GM19035 (cell line): ENCODE measurements around the gene TCTN2.

Source experiments
- ATAC-seq: cut with Tn5 transposase; IDR thresholded peaks from one replicate; pipeline ENCODE4 v1.9.1; 2021; ENCODE audit not compliant: unreplicated experiment

The TCTN2 gene

DNA sequence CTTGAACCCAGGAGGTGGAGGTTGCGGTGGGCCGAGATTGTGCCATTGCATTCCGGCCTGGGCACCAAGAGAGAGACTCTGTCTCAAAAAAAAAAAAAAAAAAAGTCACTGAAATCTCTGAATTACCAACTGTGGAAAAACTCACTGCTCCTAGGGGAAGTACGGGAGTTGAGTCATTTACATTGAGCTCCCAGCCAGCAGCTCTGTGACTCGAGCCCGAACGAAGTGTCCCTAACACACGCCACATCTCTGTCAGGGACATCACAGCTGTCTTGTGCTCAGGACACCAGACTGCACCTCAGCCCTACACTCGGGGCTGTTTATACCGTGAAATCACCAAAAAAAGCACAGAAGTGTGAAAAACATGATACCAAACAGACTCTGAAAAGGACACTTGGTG, 62.3 kb downstream of the TCTN2 start:
- ATAC-seq = no peak

DNA sequence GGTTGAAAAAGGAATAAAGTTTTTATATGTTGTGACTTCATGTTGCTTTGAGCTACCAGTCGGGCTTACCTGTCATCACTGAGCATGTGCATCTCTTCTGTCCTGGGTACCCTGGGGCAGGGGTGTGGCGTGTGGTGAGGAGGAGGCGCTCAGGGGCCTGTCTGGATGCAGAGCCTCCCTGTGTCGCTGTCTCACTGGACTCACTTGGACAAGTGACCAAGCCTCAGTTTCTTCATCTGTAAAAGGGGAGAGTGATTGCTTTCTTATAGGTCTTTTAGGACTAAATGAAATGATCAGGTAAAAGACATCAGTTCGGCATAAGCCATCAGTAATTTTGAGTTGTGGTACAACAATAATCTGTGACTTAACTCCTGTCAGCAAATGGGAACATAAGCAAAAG, 63.4 kb downstream of the TCTN2 start:
- no peak for ATAC-seq

DNA sequence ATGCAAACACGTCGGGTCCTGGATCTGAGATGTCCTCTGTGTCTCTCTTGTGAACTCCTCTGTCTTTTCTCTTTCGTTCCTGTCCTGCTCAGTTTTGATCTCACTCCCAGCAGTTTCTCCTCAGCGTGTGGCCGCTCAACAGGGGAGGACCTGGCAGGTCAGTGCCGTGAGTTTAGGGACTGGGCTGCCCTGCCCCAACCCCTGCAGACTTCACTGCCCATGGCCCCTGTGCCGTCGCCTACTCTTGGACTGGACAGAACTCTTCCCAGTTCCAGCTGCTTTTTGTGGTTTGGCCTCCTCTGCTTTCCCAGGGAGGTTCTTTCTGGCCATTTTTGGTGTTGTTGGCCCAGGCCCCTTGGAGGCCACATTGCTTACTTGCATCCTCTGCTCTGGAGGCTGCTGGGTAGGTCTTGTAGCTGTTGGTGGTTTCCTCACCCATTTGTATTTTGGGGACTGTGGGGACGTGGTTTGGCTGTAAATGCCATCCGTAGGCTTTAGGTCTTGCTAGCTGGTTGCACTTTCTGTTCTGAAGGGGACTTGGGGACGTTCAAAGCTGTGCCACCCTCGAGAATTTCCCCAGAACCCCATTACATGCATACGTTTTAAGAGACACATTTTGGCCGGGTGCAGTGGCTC, 71.1 kb downstream of the TCTN2 start:
- ATAC-seq = no peak

DNA sequence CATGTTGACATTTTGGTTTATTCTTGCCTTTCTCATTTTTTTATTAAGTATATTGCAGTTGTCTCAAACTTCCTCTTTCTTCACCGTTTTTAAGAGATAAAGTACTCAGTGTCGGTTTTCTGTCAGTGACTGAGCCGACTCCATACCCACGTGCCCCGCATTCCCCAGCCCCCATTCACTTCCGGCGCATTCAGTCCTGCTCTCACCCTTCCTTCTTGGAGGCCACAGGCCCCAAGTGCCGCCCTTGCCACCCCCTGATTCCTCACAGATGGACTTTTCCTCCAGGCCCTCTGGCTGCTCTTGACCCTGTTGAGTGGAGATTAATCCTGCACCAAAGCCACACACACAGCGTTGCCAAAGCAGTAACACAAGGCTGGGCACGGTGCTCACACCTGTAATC, 72.1 kb downstream of the TCTN2 start:
- ATAC-seq = no peak

DNA sequence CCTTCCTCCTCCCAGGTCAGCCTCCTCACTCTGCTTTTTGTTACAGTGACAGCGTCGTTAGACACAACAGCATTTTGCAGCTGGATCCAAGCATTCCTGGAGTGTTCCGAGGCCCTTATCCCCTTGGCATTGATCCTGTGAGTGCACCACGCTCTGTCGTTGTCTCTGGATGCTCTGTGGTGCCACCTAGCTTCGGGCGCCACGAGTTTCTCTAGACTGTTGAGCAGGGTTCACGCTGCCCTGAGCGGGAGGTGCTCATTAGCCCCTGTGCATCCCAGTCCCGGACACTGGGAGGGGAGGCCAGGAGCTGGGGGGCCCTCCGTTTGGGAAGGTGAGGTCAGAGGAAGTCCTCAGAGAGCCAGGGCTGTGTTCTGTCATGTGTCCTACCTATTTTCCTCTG, 73.9 kb downstream of the TCTN2 start:
- no peak for ATAC-seq

DNA sequence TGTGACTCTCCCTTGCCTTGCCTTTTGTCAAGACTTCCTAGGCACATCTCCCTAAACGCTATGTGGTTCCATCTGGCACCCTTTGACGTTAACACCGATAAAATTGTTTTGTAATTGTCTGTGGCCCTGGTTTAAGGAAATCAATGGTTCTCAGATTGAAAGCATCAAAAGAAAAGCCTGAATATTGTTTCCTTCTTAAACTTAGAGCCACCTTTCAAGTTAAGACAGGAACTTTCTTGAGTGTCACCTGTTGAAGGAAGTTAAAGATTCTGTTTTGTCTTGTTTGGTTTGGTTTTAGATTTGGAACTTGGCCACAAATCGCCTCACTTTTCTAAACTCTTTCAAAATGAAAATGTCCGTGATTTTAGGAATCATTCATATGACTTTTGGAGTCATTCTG, 76.4 kb downstream of the TCTN2 start:
- ATAC-seq = no peak

DNA sequence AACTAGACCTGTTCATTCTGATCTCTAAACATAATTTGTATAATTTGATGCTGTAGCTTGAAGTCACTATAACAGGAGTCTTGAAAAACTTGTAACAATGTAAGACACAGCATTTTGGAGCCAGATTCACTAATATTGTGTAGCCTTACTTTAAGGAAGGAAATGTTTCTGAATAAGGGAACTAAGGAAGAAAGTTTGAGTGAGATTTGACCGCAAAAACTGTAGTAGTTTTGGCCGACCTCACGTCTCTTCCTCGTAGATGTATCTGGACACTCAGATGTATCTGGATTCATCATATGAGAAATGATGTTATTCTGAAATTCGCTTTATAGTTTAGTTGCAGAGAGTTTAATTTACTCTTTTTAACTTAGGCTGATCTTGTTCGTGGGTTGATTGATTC, 77.2 kb downstream of the TCTN2 start:
- ATAC-seq = no peak

DNA sequence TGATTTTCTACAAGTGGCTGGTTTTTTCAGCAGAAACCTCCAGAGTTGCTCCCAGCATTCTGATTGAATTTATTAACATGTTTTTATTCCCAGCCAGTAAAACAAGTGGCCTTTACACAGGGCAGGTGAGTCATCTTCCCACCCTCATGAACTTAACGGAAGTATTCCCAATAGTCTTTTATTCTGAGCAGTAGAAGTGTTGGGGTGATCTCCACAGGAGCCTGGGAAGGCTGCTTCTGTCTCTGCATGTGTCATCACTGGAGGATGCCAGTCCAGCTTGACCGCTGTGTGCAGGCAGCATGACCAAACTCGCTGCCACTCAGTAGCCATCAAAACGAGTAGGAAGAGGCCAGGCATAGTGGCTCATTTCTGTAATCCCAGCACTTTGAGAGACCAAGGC, 77.7 kb downstream of the TCTN2 start:
- ATAC-seq = no peak

DNA sequence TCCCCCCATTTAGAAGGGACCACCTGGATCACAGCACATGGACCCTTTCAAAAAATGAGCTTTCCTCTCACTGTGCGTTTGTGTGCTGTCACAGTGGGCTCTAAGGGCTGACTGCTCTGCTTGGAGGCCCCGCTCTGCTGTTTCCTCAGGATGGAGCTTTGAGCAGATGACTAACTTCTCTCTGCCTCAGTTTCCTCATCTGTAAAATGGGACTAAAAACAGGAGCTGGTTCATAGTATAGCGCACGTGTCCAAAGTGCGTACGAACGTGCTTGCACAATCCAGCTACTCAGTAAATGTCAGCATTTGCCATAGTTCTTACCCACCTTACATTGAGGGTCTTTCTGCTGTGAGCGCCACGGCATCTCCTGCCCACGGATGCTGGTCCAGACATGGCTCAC, 78.4 kb downstream of the TCTN2 start:
- ATAC-seq = no peak

DNA sequence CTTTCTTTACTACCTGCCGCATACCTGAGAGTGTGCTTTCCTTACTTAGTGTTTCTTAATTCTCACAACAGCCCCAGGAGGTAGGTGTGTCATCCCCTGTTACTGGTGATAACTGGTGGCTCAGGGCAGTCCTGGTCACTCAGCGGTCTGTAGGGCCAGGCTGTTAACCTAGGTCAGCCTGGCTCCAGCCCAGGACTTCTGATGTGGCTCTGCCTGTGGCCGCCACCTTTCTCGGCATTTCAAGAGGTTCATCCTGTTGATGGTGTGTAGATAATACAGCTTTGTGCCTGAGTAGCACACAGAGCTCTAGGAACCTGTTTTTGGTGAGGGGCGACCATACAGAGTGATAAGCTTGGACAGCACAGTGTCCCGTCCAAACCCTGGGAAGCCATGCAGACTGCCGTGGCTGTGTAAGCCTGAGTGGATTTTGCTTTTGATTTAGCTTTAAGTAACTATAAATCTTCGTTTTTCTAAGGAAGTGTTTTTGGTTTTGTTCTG, 79.3 kb downstream of the TCTN2 start:
- no peak for ATAC-seq

DNA sequence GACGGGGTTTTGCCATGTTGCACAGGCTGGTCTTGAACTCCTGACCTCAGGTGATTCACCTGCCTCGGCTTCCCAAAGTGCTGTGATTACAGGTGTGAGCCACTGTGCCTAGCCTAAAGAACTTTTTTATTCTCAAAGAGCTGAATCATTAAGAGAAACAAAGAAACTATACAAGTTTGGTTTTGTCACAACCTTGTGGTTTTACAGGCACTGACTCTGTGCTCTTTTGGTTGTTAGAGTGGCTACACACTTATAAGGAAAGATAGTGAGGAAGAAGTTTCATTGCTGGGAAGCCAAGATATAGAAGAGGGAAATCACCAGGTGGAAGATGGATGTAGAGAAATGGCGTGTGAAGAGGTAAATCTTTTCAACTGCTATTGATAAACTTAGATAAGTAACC, 81.1 kb downstream of the TCTN2 start:
- ATAC-seq = no peak

DNA sequence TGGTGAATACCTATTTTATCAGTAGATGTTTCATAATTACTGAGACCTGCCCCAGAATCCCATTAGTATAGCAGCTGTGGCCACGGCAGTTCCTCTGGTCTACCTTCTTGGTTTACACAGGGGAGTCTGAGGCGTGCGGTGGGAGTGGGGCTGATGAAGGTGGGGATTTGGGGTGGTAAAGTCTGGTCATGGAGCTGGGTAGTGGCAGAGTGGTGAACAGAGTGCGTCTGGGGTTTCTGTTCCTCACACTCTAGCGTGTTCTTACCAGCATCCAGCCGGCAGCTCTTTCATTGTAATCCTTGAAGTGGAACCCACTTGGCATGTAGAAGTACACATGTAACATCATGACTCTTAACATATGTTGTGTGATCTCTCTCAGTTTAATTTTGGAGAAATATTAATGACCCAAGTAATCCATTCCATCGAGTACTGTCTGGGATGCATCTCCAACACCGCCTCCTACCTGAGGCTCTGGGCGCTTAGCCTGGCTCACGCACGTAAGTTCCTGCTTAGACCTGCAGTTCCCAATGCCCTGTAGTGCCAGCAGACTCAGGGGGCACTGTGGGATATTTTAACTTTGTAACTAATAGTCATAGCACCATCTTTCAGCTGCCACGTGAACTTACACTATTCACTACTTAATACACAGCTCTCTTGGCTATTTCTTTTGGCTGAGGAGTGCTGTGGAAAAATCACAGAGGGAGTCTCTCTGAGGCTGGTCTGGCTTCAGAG, 83.3 kb downstream of the TCTN2 start:
- no peak for ATAC-seq

DNA sequence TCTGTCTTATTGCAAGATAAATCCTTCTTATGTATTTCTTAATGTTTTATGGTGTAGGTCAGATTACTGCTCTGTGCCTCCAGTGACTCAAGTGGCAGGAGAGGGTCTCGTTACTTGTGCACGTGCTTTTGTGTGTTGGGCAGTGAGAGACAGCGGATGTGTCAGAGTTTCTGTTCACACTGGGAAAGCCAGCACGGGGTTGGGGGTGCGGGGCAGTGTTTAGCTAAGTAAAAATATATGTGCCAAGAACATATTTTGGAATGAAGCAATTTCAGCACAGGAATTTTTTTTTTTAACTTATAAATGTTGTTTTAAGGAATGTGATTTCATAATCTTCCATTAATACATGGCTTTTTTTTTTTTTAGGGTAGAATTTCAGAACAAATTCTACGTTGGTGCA, 86.6 kb downstream of the TCTN2 start:
- no peak for ATAC-seq
